ENCODE measurements around the gene ASF1B.

Gene ASF1B

DNA sequence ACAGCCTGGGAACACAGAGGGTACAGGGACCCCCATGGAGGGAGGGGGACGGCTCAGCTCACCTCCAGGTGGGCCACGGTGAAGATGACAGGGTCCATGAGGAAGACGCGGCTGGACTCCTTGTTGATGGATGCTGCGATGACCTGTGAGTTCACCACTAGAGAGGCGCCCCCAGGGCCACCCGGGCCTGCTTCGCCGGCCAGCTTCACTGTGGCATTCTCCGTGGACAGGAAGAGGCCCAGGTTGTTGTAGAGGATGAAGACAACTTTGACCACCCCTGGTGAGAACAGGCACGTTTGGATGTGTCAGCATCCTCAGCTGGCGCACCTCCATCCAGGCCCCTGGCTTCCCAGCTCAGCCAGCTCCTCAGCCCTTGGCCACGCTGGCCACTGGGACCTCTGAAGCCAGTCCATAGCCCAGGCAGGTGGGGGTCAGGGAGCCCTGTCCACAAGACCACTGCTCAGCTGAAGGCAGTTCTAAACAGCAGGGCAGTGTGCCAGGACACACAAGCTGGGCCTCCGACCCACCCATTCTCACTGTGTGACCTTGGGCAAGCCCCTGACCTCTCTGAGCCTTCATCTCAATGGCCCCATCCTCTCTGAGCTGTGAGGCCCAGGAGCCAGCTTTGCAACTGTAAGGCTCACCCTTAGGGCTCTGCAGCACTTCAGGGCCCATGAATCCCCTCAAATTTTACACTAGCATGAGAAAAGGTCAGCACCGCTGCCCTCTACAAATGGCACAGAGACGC lies 22.1 kb upstream of the ASF1B start:
- Histone ChIP-seq H3K4me3 (ENCODE audit: insufficient read length, low read depth) (no peak overlapping the region), H3K9ac (ENCODE audit: insufficient read length, low read depth) (no peak overlapping the region), H3K9me3 (ENCODE audit: insufficient read depth, low read length) (no peaks in the 10 kb centered on the region), H3K27me3 (ENCODE audit: insufficient read depth, insufficient read length) (no peaks in the 10 kb centered on the region), H3K36me3 (ENCODE audit: insufficient read depth, insufficient read length, low read length) (peaks cover 85% of the 10 kb centered on the region), H3K4me1 (ENCODE audit: insufficient read depth, insufficient read length) (peaks cover 15% of the 10 kb centered on the region)
- TF ChIP-seq ZNF274 (IDR thresholded peaks at IDR 0.05; ENCODE audit: low read depth, low read length) (no peak), YY1 (IDR thresholded peaks at IDR 0.05; ENCODE audit: insufficient read depth, insufficient read length) (no peak), SUZ12 (IDR thresholded peaks at IDR 0.05; ENCODE audit: extremely low read depth, insufficient read depth, insufficient read length) (no peak)
- DNase-seq (ENCODE audit: low read depth, low spot score) = no peak

DNA sequence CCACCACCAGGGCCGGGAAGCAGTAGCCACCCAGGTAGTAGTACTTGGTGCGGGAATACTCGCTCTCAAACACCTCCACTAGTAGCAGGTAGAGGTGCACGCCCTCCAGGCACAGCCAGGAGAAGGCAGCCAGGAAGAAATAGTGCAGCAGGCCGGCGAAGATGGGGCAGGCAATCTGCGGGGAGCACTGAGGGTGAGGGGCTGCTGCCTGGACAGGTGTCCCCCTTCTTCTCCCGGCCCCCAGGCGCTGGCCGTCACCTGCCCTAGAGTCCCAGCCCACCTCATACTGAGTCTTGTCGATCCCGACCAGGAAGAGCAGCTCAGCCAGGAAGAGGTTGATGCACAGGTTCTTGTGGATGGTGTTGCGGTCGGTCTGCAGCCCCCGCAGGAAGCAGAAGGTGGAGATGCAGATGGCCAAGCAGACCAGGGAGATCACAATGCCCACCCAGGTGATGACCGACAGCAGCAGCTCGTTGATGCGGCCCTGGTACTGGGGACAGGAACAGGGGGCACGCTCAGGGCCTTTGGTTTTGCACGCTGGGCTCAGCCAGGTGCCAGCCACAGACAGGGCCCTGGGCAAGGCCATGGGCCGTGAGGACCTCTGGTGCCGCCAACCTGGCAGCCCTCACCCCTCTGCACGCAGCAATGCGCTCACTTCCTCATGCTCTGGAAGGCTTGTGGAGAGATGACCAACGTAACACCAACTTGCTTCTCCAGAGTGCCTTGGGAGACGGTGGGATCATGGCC lies 20.8 kb upstream of the ASF1B start:
- Histone ChIP-seq H3K9ac (ENCODE audit: insufficient read length, low read depth) (no peak overlapping the region), H3K9me3 (ENCODE audit: insufficient read depth, low read length) (no peaks in the 10 kb centered on the region), H3K4me3 (ENCODE audit: insufficient read length, low read depth) (no peak overlapping the region), H3K27me3 (ENCODE audit: insufficient read depth, insufficient read length) (no peaks in the 10 kb centered on the region), H3K36me3 (ENCODE audit: insufficient read depth, insufficient read length, low read length) (peaks cover 85% of the 10 kb centered on the region), H3K4me1 (ENCODE audit: insufficient read depth, insufficient read length) (peaks cover 17% of the 10 kb centered on the region)
- TF ChIP-seq YY1 (IDR thresholded peaks at IDR 0.05; ENCODE audit: insufficient read depth, insufficient read length) = no peak
- TF ChIP-seq ZNF274 (IDR thresholded peaks at IDR 0.05; ENCODE audit: low read depth, low read length) = no peak
- no peak for TF ChIP-seq SUZ12 (IDR thresholded peaks at IDR 0.05; ENCODE audit: extremely low read depth, insufficient read depth, insufficient read length)
- DNase-seq (ENCODE audit: low read depth, low spot score) = no peak

DNA sequence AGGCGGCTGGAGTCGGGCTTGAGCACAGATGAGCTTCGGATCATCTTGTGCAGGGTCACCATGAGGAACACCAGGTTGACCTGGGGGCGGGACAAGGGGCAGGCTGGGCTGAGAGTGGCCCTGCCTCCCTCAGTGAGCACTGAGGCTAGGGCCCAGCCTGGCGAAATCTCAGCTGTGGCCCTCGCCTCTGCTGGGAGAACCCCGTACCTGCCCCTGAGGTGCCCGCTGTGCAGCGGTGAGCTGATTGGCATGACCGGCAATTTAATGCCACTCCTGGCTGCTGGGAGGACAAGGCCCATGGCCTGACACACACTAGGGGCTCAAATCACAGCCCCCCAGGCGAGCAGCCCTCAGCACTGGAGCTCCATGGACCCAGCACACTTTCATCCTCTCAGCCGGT lies 19.7 kb upstream of the ASF1B start:
- Histone ChIP-seq H3K36me3 (ENCODE audit: insufficient read depth, insufficient read length, low read length) (peaks cover 86% of the 10 kb centered on the region), H3K4me1 (ENCODE audit: insufficient read depth, insufficient read length) (peaks cover 13% of the 10 kb centered on the region), H3K9me3 (ENCODE audit: insufficient read depth, low read length) (no peaks in the 10 kb centered on the region), H3K9ac (ENCODE audit: insufficient read length, low read depth) (no peak overlapping the region), H3K27me3 (ENCODE audit: insufficient read depth, insufficient read length) (no peaks in the 10 kb centered on the region), H3K4me3 (ENCODE audit: insufficient read length, low read depth) (no peak overlapping the region)
- DNase-seq (ENCODE audit: low read depth, low spot score) = no peak
- TF ChIP-seq ZNF274 (IDR thresholded peaks at IDR 0.05; ENCODE audit: low read depth, low read length) = no peak

DNA sequence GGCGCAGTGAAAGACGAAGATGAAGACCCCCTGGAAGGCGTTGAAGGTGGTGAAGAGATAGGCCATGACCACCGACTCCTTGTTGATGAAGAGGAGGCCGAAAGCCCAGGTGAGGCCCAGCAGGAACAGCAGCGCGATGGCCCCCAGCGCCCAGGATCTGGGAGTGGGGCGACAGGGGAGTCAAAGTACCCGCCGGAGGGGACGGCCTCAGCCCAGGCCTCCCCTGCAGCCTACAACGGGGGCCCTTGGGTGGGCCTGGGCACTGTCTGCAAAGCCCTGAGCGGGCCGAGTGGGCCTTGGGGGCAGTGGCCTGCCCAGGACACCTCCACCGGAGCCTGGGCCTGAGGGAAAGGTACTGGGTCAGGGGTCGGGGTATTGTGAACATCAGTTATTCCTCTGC lies 19.0 kb upstream of the ASF1B start:
- Histone ChIP-seq H3K27me3 (ENCODE audit: insufficient read depth, insufficient read length) (no peaks in the 10 kb centered on the region), H3K4me3 (ENCODE audit: insufficient read length, low read depth) (no peak overlapping the region), H3K4me1 (ENCODE audit: insufficient read depth, insufficient read length) (peaks cover 14% of the 10 kb centered on the region), H3K9me3 (ENCODE audit: insufficient read depth, low read length) (no peaks in the 10 kb centered on the region), H3K36me3 (ENCODE audit: insufficient read depth, insufficient read length, low read length) (peaks cover 84% of the 10 kb centered on the region), H3K9ac (ENCODE audit: insufficient read length, low read depth) (no peak overlapping the region)
- TF ChIP-seq YY1 (IDR thresholded peaks at IDR 0.05; ENCODE audit: insufficient read depth, insufficient read length) (no peak), ZNF274 (IDR thresholded peaks at IDR 0.05; ENCODE audit: low read depth, low read length) (no peak), SUZ12 (IDR thresholded peaks at IDR 0.05; ENCODE audit: extremely low read depth, insufficient read depth, insufficient read length) (no peak)
- DNase-seq (ENCODE audit: low read depth, low spot score) = no peak

DNA sequence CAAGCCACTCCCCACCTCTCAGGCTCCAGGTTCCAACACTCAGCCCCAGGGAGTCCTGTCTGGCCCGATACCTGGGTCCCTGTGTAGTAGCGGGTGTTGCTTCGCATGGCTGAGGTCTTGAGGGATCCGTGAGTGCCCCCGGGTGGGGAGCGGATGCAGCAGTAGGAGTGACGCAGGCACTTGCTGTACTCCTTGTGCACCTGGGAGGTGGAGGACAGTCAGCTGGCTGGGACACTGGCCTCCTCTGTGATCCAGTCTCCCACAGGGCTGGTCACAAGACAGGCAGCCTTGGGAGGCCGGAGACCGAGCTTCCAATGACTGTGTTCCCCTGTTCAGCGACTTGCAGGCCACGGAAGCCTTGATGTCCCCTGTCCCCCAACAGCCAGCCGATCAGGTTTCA lies 16.3 kb upstream of the ASF1B start:
- TF ChIP-seq YY1 (IDR thresholded peaks at IDR 0.05; ENCODE audit: insufficient read depth, insufficient read length) (no peak), SUZ12 (IDR thresholded peaks at IDR 0.05; ENCODE audit: extremely low read depth, insufficient read depth, insufficient read length) (no peak), ZNF274 (IDR thresholded peaks at IDR 0.05; ENCODE audit: low read depth, low read length) (no peak)
- H3K4me1 ChIP-seq (ENCODE audit: insufficient read depth, insufficient read length) = peaks cover 31% of the 10 kb centered on the region
- H3K27me3 ChIP-seq (ENCODE audit: insufficient read depth, insufficient read length) = no peaks in the 10 kb centered on the region
- no peak for DNase-seq (ENCODE audit: low read depth, low spot score)
- no peaks in the 10 kb centered on the region for H3K9me3 ChIP-seq (ENCODE audit: insufficient read depth, low read length)
- H3K36me3 ChIP-seq (ENCODE audit: insufficient read depth, insufficient read length, low read length) = peaks cover 59% of the 10 kb centered on the region
- H3K4me3 ChIP-seq (ENCODE audit: insufficient read length, low read depth) = no peak overlapping the region
- no peak overlapping the region for H3K9ac ChIP-seq (ENCODE audit: insufficient read length, low read depth)

DNA sequence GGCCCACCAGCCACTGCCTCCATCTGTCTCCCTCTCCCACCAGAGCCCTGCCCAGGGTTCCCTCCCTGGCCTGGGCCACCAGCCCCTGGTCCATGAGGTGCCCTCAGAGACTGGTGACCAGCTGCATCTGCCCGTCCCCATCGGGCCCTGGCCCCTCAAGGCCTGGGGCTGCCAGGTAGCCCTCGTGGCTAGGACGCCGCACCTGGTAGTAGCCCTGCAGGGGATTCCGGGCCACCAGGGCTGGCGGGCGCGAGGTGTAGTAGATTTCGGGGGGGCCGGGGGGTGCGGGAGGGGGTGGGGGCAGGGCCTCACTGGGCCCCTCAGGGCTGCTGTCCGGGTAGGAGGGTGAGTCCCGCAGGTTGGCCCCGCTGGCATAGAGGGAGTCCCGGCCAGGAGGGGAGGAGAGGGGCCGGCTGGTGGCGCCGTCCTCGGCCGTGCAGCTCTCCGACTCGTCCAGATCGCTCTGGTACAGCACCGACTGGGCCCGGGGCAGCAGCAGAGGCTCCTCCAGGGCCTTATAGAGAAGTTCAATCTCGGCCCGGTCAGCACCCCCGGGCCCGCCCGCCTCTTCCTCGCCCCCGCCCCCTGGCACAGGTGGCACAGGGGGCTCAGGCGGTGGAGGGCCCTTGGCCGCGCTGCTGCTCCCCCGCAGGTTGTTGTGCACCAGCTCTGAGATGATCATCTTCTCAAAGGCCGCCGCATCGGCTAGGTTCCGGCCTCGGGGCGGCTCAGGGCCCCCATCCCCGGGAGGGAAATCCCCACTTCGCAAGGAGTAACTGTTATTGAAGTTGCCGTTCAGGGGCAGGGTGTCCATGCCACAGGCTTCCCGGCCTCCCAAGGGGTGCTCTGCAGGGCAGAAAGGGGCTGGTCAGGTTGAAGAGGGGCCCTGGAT lies 14.6 kb upstream of the ASF1B start:
- Histone ChIP-seq H3K9me3 (ENCODE audit: insufficient read depth, low read length) (no peaks in the 10 kb centered on the region), H3K9ac (ENCODE audit: insufficient read length, low read depth) (peak overlapping the region; percentile 8), H3K27me3 (ENCODE audit: insufficient read depth, insufficient read length) (no peaks in the 10 kb centered on the region), H3K4me1 (ENCODE audit: insufficient read depth, insufficient read length) (peaks cover 27% of the 10 kb centered on the region), H3K4me3 (ENCODE audit: insufficient read length, low read depth) (no peak overlapping the region), H3K36me3 (ENCODE audit: insufficient read depth, insufficient read length, low read length) (peaks cover 44% of the 10 kb centered on the region)
- DNase-seq (ENCODE audit: low read depth, low spot score) = no peak
- TF ChIP-seq ZNF274 (IDR thresholded peaks at IDR 0.05; ENCODE audit: low read depth, low read length) = no peak
- no peak for TF ChIP-seq SUZ12 (IDR thresholded peaks at IDR 0.05; ENCODE audit: extremely low read depth, insufficient read depth, insufficient read length)
- TF ChIP-seq YY1 (IDR thresholded peaks at IDR 0.05; ENCODE audit: insufficient read depth, insufficient read length) = no peak

All from NT2/D1 (cell line).